Esophagus muscularis mucosa (tissue), 3 donors: Measurements from ENCODE around the gene GMDS.

Source experiments
- POLR2A ChIP-seq: fragments of 450-650 bp; IDR thresholded peaks from one replicate; pipeline ENCODE4 v1.6.1; 2017; ENCODE audit warnings: antibody characterized with exemption, moderate library complexity, mild to moderate bottlenecking, low read depth
- TF ChIP-seq, protein P1 (sequence below), 3 experiments: fragments of 200-600 bp in 2 of 3; fragments of 450-650 bp in 1 of 3; sonication (generic) in 2 of 3; IDR thresholded peaks; one replicate each; pipeline ENCODE4 v1.5.1; 2017 to 2019; ENCODE audit warnings: antibody characterized with exemption in 3 of 3, mild to moderate bottlenecking in 2 of 3, moderate library complexity in 1 of 3

DNA sequence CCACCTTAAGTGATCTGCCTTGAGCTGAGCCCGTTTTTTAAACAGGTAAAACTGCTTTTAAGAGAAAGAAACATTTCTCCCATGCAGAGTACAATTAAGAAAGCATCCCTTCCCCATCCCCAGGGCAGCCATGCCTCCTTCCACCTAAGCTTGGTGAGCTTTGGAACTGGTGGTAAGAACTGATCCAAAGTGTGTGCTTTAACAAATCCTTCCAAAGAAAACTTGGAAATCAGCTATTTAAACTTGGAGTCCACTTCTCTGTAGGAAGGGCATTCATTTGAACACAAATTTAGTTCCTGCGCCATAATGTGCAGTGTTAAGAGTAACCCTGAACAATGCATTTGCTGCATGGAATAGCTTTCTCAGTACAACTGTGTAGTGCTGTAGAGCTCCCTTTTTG lies 17.0 kb downstream of the GMDS start:
- TF ChIP-seq, protein P1, sequence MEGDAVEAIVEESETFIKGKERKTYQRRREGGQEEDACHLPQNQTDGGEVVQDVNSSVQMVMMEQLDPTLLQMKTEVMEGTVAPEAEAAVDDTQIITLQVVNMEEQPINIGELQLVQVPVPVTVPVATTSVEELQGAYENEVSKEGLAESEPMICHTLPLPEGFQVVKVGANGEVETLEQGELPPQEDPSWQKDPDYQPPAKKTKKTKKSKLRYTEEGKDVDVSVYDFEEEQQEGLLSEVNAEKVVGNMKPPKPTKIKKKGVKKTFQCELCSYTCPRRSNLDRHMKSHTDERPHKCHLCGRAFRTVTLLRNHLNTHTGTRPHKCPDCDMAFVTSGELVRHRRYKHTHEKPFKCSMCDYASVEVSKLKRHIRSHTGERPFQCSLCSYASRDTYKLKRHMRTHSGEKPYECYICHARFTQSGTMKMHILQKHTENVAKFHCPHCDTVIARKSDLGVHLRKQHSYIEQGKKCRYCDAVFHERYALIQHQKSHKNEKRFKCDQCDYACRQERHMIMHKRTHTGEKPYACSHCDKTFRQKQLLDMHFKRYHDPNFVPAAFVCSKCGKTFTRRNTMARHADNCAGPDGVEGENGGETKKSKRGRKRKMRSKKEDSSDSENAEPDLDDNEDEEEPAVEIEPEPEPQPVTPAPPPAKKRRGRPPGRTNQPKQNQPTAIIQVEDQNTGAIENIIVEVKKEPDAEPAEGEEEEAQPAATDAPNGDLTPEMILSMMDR (IDR thresholded peaks at IDR 0.05), result no peak
- no peak for TF ChIP-seq POLR2A
